ENCODE results near the gene NR1H3.

Gene NR1H3

GRCh38 chr11:47264521-47264920 is 6.7 kb downstream of the NR1H3 start:
- TF ChIP-seq CTCF (IDR thresholded peaks at IDR 0.05; ENCODE audit: borderline replicate concordance, control extremely low read depth, extremely low read depth, insufficient read depth, missing control alignments): no peak
- in situ Hi-C loops (cut with MboI; ENCODE audit: low sequenced_read_pairs, unreplicated experiment): loop anchor here (10.0 kb wide), 1 partner anchor 80 kb away; the partner anchor contains the start of gene PACSIN3
- DNase-seq (ENCODE audit: low spot score): no peak

DNA sequence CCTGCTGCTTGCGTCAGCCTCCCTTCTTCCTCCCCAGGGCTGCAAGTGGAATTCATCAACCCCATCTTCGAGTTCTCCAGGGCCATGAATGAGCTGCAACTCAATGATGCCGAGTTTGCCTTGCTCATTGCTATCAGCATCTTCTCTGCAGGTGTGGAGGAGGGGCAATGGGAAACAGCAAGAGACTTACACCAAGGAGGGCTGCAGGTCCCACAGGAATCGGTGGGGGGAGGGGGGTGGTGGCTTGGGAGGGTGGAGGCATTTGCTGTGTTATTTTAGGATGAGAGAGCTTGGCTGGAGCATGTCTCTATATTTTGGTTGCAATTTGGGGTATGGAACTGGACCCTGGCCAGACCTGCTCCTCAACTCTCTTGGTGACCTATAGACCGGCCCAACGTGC is 10.1 kb downstream of the NR1H3 start:
- in situ Hi-C loops (cut with MboI; ENCODE audit: low sequenced_read_pairs, unreplicated experiment): loop anchor here (10.0 kb wide), 1 partner anchor 83 kb away; the partner anchor contains the start of gene PACSIN3
- TF ChIP-seq CTCF (IDR thresholded peaks at IDR 0.05; ENCODE audit: borderline replicate concordance, control extremely low read depth, extremely low read depth, insufficient read depth, missing control alignments): no peak
- no peak for DNase-seq (ENCODE audit: low spot score)

DNA sequence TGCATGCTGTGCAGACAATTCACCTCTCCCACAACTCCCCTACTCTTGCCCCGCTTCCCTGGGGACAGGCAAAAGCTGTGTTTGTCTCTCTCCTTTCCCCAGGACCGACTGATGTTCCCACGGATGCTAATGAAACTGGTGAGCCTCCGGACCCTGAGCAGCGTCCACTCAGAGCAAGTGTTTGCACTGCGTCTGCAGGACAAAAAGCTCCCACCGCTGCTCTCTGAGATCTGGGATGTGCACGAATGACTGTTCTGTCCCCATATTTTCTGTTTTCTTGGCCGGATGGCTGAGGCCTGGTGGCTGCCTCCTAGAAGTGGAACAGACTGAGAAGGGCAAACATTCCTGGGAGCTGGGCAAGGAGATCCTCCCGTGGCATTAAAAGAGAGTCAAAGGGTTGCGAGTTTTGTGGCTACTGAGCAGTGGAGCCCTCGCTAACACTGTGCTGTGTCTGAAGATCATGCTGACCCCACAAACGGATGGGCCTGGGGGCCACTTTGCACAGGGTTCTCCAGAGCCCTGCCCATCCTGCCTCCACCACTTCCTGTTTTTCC is 10.7 kb downstream of the NR1H3 start:
- in situ Hi-C loops (cut with MboI; ENCODE audit: low sequenced_read_pairs, unreplicated experiment): loop anchor here (10.0 kb wide), 1 partner anchor 84 kb away; the partner anchor contains the start of gene PACSIN3
- no peak for TF ChIP-seq CTCF (IDR thresholded peaks at IDR 0.05; ENCODE audit: borderline replicate concordance, control extremely low read depth, extremely low read depth, insufficient read depth, missing control alignments)

GRCh38 chr11:47269002-47269828 is 11.4 kb downstream of the NR1H3 start:
- in situ Hi-C loops (cut with MboI; ENCODE audit: low sequenced_read_pairs, unreplicated experiment): loop anchor here (10.0 kb wide), 1 partner anchor 84 kb away; the partner anchor contains the start of gene PACSIN3
- TF ChIP-seq CTCF (IDR thresholded peaks at IDR 0.05; ENCODE audit: borderline replicate concordance, control extremely low read depth, extremely low read depth, insufficient read depth, missing control alignments): no peak
- peak; percentile 93 for DNase-seq (ENCODE audit: low spot score)

More for the DNA sequence above, 10.7 kb downstream of the NR1H3 start:
- no peak for DNase-seq (ENCODE audit: low spot score)

GRCh38 chr11:47269829-47270305 is 12.1 kb downstream of the NR1H3 start, which contains the start of gene MADD:
Gene MADD (plus strand): TSS chr11:47270133.
- no peak for TF ChIP-seq CTCF (IDR thresholded peaks at IDR 0.05; ENCODE audit: borderline replicate concordance, control extremely low read depth, extremely low read depth, insufficient read depth, missing control alignments)
- in situ Hi-C loops (cut with MboI; ENCODE audit: low sequenced_read_pairs, unreplicated experiment): loop anchor here (10.0 kb wide), 1 partner anchor 85 kb away; the partner anchor contains the start of gene PACSIN3
- peak; percentile 98 for DNase-seq (ENCODE audit: low spot score)

All from GM13976 (cell line).